ENCODE results near the gene RPL18A. TPM values are rescaled to one million over a fixed set of nuclear protein-coding genes. Genes with fewer than 3 reads are reported as not detected.
A peak's percentile ranks its signal among the peaks of the same experiment; 100 is the strongest.

The RPL18A gene
- polyA plus RNA-seq, 2 of the 4 experiments (the other 2 are of a cell fraction), result 696 to 1,807 TPM

DNA sequence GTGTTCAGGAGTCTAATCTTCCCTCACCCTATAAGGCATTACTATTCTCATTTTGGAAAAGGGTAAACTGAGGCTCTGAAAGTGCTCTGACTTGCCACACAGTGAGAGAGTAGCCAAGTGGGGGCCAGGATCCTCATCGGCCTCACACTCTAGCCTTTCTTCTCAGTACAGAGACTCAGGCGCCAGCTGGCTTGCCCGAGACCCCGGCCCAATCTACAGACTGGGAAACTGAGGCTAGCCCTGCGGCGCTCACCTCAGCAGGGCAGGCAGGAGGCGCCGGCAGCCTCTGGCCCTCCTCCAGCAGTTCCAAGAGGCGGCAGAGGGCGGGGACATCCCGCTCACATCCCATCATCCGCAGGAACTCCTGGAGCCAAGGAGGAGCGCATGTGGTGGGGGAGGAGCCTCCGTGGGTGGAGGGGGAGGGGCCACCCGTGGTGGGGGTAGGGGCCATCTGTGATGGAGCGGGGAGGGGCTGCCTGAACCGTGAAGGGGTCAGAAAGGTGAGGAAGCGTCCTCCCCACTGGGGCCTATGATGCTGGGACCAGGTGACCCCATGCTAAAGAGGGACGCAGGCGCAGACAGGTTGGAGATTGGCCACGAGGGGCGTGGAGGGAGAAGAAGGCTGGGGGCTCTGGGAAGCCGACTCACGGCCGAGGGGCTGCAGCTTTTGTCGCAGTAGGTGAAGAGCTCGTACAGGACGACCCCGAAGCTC lies 29.7 kb upstream of the RPL18A start (continued):
- no peak for TF ChIP-seq GATA3 (IDR thresholded peaks at IDR 0.05; ENCODE audit: borderline replicate concordance)
- TF ChIP-seq ZC3H11A (IDR thresholded peaks at IDR 0.05), result no peak
- TF ChIP-seq HEYL (CRISPR knock-in tag; IDR thresholded peaks at IDR 0.05), result no peak
- TF ChIP-seq, protein P1, sequence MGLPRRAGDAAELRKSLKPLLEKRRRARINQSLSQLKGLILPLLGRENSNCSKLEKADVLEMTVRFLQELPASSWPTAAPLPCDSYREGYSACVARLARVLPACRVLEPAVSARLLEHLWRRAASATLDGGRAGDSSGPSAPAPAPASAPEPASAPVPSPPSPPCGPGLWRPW (IDR thresholded peaks at IDR 0.05), result no peak
- no peak for TF ChIP-seq CBX2 (IDR thresholded peaks at IDR 0.05; ENCODE audit: borderline replicate concordance, low read depth)
- no peak for TF ChIP-seq KDM5A (IDR thresholded peaks at IDR 0.05)
- no peak for TF ChIP-seq HOXB13 (CRISPR knock-in tag; IDR thresholded peaks at IDR 0.05; ENCODE audit: low read depth)
- TF ChIP-seq KDM1A (IDR thresholded peaks at IDR 0.05; ENCODE audit: low read depth), result peak; percentile 85
- no peak for TF ChIP-seq CBX8 (IDR thresholded peaks at IDR 0.05)
- no peak for TF ChIP-seq CEBPB (IDR thresholded peaks at IDR 0.05)
- no peak for TF ChIP-seq NR3C1 (IDR thresholded peaks at IDR 0.05)
- TF ChIP-seq, protein P2, sequence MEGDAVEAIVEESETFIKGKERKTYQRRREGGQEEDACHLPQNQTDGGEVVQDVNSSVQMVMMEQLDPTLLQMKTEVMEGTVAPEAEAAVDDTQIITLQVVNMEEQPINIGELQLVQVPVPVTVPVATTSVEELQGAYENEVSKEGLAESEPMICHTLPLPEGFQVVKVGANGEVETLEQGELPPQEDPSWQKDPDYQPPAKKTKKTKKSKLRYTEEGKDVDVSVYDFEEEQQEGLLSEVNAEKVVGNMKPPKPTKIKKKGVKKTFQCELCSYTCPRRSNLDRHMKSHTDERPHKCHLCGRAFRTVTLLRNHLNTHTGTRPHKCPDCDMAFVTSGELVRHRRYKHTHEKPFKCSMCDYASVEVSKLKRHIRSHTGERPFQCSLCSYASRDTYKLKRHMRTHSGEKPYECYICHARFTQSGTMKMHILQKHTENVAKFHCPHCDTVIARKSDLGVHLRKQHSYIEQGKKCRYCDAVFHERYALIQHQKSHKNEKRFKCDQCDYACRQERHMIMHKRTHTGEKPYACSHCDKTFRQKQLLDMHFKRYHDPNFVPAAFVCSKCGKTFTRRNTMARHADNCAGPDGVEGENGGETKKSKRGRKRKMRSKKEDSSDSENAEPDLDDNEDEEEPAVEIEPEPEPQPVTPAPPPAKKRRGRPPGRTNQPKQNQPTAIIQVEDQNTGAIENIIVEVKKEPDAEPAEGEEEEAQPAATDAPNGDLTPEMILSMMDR (IDR thresholded peaks at IDR 0.05), result no peak
- TF ChIP-seq POLR2A (IDR thresholded peaks at IDR 0.05; ENCODE audit: low read length), result no peak
- no peak for TF ChIP-seq RAD21 (conservative IDR thresholded peaks at IDR 0.05 in 1 of 2, IDR thresholded peaks at IDR 0.05 in 1 of 2)
- no peak for TF ChIP-seq JUNB (IDR thresholded peaks at IDR 0.05)
- TF ChIP-seq CHD4 (IDR thresholded peaks at IDR 0.05; ENCODE audit: borderline replicate concordance), result peak; percentile 74; the same call in 1 of the 2 replicates
- TF ChIP-seq, protein P3, sequence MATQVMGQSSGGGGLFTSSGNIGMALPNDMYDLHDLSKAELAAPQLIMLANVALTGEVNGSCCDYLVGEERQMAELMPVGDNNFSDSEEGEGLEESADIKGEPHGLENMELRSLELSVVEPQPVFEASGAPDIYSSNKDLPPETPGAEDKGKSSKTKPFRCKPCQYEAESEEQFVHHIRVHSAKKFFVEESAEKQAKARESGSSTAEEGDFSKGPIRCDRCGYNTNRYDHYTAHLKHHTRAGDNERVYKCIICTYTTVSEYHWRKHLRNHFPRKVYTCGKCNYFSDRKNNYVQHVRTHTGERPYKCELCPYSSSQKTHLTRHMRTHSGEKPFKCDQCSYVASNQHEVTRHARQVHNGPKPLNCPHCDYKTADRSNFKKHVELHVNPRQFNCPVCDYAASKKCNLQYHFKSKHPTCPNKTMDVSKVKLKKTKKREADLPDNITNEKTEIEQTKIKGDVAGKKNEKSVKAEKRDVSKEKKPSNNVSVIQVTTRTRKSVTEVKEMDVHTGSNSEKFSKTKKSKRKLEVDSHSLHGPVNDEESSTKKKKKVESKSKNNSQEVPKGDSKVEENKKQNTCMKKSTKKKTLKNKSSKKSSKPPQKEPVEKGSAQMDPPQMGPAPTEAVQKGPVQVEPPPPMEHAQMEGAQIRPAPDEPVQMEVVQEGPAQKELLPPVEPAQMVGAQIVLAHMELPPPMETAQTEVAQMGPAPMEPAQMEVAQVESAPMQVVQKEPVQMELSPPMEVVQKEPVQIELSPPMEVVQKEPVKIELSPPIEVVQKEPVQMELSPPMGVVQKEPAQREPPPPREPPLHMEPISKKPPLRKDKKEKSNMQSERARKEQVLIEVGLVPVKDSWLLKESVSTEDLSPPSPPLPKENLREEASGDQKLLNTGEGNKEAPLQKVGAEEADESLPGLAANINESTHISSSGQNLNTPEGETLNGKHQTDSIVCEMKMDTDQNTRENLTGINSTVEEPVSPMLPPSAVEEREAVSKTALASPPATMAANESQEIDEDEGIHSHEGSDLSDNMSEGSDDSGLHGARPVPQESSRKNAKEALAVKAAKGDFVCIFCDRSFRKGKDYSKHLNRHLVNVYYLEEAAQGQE (IDR thresholded peaks at IDR 0.05), result no peak

DNA sequence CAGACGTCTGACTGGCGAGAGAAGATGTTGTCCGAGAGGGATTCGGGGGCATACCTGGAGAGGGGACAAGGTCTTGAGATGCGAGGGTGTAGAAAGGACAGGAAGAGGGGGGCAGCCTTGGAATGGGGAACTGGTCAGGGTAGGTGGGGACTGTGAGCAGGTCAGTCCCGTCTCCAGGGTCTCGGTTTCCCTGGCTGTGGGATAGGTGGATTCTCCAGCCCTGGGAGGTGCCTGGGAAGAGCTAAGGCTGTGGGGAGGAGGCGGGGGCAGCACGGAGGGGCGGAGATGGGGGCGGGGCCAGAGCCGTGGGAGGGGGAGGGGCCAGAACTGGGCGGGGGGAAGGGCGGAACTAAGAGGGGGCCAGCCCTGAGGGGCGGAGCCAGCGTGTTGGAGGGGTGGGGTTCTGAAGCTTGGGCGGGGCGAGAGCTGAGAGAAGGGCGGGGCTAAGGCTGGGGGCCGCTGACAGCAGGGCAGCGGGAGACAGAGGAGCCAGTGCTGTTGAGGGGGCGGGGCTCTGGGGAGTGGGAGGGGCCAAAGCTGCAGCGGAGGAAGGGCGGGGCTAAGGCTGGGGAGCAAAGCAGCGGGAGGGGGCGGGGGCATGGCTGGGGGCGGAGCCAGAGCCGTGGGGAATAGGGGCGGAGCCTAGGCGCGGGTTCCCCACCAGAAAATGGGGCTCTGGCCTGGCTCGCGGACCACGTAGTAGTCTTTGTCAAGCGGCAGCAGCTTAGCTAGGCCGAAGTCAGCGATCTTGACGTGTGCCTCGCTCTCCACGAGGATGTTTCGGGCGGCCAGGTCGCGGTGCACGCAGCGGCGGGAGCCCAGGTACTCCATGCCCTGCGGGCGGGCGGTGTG lies 28.9 kb upstream of the RPL18A start:
- CTCF ChIA-PET, result interaction anchor here (0.7 to 1.2 kb wide), 2 partner anchors 10 to 46 kb away, joined by 3 read pairs; no protein-coding TSS in a partner anchor
- Histone ChIP-seq H3K4me3 (peak overlapping the region; percentile 55), H3K4me2 (peak overlapping the region; percentile 100), H3K4me1 (peaks cover 4% of the 10 kb centered on the region; the same call in 1 of the 3 replicates), H3K27ac (peak overlapping the region; percentile 88 to 89), H3K9me3 (no peaks in the 10 kb centered on the region)
- FAIRE-seq, result no peak
- ATAC-seq, result peak; percentile 85 to 93
- DNase-seq (ENCODE audit: low read depth in 1 of 2, low spot score in 1 of 2), result peak; percentile 89 to 91
- POLR2A ChIA-PET, result interaction anchor here (0.7 to 1.3 kb wide), 5 partner anchors 12 to 112 kb away, joined by 3 to 9 read pairs (median 4); partner anchors contain the start of genes B3GNT3, MAP1S and RPL18A
- TF ChIP-seq, protein P4, sequence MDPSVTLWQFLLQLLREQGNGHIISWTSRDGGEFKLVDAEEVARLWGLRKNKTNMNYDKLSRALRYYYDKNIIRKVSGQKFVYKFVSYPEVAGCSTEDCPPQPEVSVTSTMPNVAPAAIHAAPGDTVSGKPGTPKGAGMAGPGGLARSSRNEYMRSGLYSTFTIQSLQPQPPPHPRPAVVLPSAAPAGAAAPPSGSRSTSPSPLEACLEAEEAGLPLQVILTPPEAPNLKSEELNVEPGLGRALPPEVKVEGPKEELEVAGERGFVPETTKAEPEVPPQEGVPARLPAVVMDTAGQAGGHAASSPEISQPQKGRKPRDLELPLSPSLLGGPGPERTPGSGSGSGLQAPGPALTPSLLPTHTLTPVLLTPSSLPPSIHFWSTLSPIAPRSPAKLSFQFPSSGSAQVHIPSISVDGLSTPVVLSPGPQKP (IDR thresholded peaks at IDR 0.05; ENCODE audit: low read depth, low read length), result no peak
- no peak; the same call in 1 of the 2 replicates for TF ChIP-seq POLR2A (IDR thresholded peaks at IDR 0.05; ENCODE audit: low read length)
- 66% methylated on average over 23 of the region's 50 CpGs for WGBS (ENCODE audit: missing lambda C conversion rate)
